ENCODE results near the gene ZCRB1.
A peak's percentile ranks its signal among the peaks of the same experiment; 100 is the strongest.

ZCRB1 gene, protein sequence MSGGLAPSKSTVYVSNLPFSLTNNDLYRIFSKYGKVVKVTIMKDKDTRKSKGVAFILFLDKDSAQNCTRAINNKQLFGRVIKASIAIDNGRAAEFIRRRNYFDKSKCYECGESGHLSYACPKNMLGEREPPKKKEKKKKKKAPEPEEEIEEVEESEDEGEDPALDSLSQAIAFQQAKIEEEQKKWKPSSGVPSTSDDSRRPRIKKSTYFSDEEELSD

DNA sequence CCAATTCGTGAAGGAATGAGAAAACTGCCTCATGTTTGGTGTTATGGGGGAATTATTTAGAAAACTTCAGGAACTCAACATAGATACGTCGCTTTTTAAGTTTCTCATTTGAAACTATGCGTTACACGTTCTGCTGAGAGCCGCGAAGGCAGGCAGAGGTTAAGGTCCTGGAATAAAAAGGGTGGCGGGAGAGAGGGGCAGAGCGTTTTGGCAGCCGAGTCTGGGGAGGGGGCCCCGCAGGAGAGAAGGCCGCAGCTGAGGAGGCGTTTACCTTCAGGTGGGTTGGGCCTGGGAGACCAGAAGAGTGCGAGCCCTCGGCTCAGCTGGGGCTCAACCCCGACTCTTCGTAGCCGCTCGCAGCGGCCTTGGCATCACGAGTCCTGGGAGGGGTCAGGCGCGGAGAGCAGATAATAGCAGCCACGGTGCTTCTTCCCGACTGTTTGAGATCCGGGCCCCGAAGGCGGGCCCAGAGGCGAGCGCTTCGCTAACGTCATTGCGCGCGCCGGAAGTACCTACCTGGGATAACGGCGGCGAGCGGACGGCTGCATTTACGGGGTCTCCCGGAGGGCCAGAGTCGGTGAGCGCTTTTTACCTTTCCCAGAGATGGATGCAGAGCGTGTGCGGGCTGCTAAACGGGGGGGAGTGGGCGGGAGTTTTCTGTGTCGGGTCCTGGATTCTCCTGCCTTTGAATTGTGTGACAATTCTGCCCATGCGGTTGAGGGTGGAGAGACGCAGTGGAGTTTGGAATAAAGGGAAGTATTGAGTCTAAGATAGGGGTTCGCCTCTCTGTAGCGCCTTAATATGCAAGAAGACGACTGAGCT, at the start of gene ZCRB1, which contains the start of gene PPHLN1:
Gene ZCRB1 (minus strand): TSS at position 442 of the 822 bp plus-strand sequence. CDS start 1,992 bp downstream, outside the sequence.
Gene PPHLN1 (plus strand): TSS at position 515 of the 822 bp plus-strand sequence. CDS start 9,736 bp downstream, outside the sequence.
- TF ChIP-seq, protein P1, sequence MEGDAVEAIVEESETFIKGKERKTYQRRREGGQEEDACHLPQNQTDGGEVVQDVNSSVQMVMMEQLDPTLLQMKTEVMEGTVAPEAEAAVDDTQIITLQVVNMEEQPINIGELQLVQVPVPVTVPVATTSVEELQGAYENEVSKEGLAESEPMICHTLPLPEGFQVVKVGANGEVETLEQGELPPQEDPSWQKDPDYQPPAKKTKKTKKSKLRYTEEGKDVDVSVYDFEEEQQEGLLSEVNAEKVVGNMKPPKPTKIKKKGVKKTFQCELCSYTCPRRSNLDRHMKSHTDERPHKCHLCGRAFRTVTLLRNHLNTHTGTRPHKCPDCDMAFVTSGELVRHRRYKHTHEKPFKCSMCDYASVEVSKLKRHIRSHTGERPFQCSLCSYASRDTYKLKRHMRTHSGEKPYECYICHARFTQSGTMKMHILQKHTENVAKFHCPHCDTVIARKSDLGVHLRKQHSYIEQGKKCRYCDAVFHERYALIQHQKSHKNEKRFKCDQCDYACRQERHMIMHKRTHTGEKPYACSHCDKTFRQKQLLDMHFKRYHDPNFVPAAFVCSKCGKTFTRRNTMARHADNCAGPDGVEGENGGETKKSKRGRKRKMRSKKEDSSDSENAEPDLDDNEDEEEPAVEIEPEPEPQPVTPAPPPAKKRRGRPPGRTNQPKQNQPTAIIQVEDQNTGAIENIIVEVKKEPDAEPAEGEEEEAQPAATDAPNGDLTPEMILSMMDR (IDR thresholded peaks at IDR 0.05), result no peak
- Histone ChIP-seq H3K27ac (peak within 1 kb of the TSS; percentile 86 to 92), H3K4me3 (peak within 1 kb of the TSS; percentile 86)
- DNase-seq (ENCODE audit: low spot score), result peak; percentile 81

DNA sequence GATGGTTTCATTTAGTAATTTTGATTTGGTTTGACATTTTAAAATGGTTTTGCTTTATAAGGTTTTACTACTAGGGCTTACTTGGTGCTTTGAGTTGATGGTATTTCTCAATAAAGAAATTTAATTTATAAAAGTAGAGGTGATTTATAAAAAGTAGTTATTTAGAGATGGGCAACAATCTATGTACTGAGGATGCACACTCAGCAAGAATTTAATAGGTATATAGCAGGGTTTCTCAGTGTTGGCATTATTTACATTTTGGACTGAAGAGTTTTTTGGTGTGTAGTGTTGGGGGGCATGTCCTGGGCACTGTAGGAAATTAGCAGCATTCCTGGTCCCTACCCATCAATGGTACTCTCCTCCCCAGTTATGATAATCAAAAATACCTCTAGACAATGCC, 47.8 kb upstream of the ZCRB1 start:
- H3K4me3 ChIP-seq, result no peak overlapping the region
- no peak overlapping the region for H3K27ac ChIP-seq
- no peak for DNase-seq (ENCODE audit: low spot score)
- TF ChIP-seq, protein P1 (IDR thresholded peaks at IDR 0.05), result no peak

DNA sequence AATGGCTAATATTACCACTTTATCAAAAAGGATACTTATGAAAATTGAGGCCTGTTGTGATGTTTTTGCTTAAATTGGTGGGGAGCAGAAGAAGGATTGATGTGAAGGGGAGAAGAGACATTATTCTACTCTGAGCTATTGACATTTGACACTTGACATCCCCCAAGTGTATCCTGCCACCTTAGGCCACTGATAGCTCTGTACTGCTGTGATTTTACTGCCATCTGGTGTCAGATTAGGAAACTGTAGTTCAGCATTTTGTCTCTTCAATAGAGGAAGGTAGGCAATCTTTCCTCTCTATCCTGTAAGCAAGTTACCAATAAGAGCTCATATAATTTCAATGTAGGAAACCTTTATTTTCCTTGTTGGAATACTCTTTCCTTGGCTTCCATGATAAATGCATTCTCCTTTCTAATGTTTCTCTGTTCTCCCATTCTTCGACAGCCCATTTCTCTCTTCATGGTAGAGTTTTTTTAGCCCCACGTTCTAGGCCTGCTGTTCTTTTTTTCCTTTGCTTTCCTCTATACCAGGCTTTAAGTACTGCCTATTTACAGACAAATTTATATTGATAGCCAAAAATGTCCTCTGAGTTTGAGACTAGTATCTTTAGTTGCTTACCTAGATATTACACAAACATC, 46.4 kb upstream of the ZCRB1 start:
- DNase-seq (ENCODE audit: low spot score), result no peak
- TF ChIP-seq, protein P1 (IDR thresholded peaks at IDR 0.05), result peak; percentile 45
- H3K27ac ChIP-seq, result no peak overlapping the region
- no peak overlapping the region for H3K4me3 ChIP-seq

DNA sequence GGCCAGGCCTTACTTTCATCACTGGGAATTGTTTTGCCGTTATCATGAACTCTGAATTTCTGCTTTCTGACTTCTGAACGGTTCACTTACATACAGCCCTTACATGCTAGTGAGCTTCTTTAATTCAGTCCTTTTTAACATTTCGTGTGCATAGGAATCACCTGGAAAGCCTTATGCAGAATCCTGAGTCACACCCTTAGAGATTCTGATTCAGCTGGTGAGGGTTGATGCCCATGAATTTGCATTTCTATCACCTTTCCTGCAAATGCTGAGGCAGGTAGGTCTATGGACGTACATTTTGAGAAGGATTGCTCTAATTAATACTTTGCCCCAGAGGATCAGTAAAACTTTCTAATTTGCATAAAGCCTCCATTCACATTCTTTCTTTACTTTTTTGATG, 44.1 kb upstream of the ZCRB1 start:
- Histone ChIP-seq H3K4me3 (no peak overlapping the region), H3K27ac (no peak overlapping the region)
- TF ChIP-seq, protein P1 (IDR thresholded peaks at IDR 0.05), result no peak
- no peak for DNase-seq (ENCODE audit: low spot score)

DNA sequence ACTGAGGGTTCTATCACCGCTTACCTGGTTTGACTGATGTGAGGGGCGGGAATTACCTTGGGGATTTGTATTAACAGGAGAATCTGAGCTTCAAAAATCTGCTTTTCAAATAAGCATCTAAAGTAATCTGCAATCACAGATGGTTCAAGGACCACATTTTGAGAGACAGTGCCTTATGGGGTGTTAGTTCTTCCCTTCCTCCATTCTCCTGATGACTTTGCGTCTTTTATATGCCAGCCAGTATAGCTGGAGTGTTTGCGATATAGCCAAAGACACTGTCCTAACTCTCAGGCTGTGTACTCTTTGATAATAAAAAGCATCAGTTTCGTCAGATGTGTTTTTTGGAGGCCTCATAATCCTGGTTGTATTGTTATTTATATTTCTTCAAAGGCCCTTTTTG, 39.6 kb upstream of the ZCRB1 start:
- Histone ChIP-seq H3K27ac (no peak overlapping the region), H3K4me3 (no peak overlapping the region)
- TF ChIP-seq, protein P1 (IDR thresholded peaks at IDR 0.05), result no peak
- DNase-seq (ENCODE audit: low spot score), result no peak

DNA sequence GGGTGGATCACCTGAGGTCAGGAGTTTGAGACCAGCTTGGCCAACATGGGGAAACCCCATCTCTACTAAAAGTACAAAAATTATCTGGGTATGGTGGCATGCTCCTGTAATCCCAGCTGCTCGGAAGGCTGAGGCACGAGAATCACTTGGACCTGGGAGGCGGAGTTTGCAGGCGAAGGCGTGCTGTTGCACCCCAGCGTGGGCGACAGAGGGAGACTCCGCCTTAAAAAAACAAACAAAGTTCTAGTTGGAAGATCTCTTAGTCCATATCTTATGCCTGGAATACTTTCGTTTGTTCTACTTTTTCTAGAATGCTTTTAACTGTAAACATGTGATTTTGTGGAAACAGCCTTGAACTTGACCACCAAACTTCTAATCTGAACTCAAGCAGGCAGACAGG, 38.8 kb upstream of the ZCRB1 start:
- no peak overlapping the region for H3K4me3 ChIP-seq
- no peak overlapping the region for H3K27ac ChIP-seq
- TF ChIP-seq, protein P1 (IDR thresholded peaks at IDR 0.05), result no peak
- no peak for DNase-seq (ENCODE audit: low spot score)

Measured in coronary artery (tissue), 2 donors.